Breast epithelium (tissue), 4 donors: ENCODE measurements around the gene OR10H2. TPM values are rescaled to one million over a fixed set of nuclear protein-coding genes. Genes with fewer than 3 reads are reported as not detected.
"Not testable (repeated sequence)": the region's sequence is repeated elsewhere in the genome, so short reads cannot be mapped to it uniquely, and the experiment has no call there.

Experiments
- DNase-seq, 2 donors: peaks; one replicate each; pipeline ENCODE4 v3.0.0-alpha.2; 2019; ENCODE audit warnings: low spot score in 2 of 2
- H3K27ac ChIP-seq, 2 donors: fragments of 200-600 bp; sonication (generic) in 1 of 2; one replicate each; pipeline ENCODE4 v1.5.1; 2016 to 2019; ENCODE audit warnings: mild to moderate bottlenecking in 1 of 2
- H3K27me3 ChIP-seq, 2 donors: fragments of 200-600 bp; sonication (generic) in 1 of 2; one replicate each; pipeline versions ENCODE4 v1.5.1 to v1.6.0; 2017 to 2019; ENCODE audit warnings: control low read depth in 1 of 2, mild to moderate bottlenecking in 1 of 2
- H3K36me3 ChIP-seq: fragments of 200-600 bp; one replicate; pipeline ENCODE4 v1.5.1; 2019
- H3K4me1 ChIP-seq, 2 donors: fragments of 200-600 bp; sonication (generic); one replicate each; pipeline ENCODE4 v1.5.1; 2016 to 2019; ENCODE audit warnings: control low read depth in 1 of 2
- H3K4me3 ChIP-seq, 3 donors: fragments of 200-600 bp; sonication (generic); 1 replicate in 2 of 3; 2 replicates in 1 of 3; pipeline ENCODE4 v1.5.1; 2016 to 2019; ENCODE audit warnings: mild to moderate bottlenecking in 3 of 3, moderate library complexity in 2 of 3
- H3K9me3 ChIP-seq, 2 donors: fragments of 200-600 bp; sonication (generic) in 1 of 2; one replicate each; pipeline ENCODE4 v1.5.1; 2016 to 2019; ENCODE audit warnings: control low read depth in 1 of 2
- POLR2A ChIP-seq: fragments of 450-650 bp; IDR thresholded peaks from one replicate; pipeline ENCODE4 v1.6.1; 2016; ENCODE audit warnings: antibody characterized with exemption, mild to moderate bottlenecking, moderate library complexity
- POLR2AphosphoS5 ChIP-seq, 3 donors: sonication (generic); formaldehyde crosslinking; IDR thresholded peaks; one replicate each; pipeline ENCODE4 v1.6.1; 2017; ENCODE audit warnings: antibody characterized with exemption in 3 of 3
- intact Hi-C: fragments of 100-400 bp; cut with DNase I; formaldehyde crosslinking; loops from one replicate; pipeline ENCODE4 v1.15.1; 2023; ENCODE audit warnings: low total_unique reads
- total RNA-seq, 3 donors: library from RNA; depleted of rRNA; stranded (reverse); fragments of >200 nt; gene quantifications; one replicate each; pipeline ENCODE4 v1.1.0, GENCODE V29; 2016
- TF ChIP-seq, protein P1 (sequence below), 3 donors: fragments of 450-650 bp; IDR thresholded peaks; one replicate each; pipeline ENCODE4 v1.5.1; 2016 to 2017; ENCODE audit warnings: antibody characterized with exemption in 3 of 3, mild to moderate bottlenecking in 3 of 3, moderate library complexity in 3 of 3

The OR10H2 gene
- total RNA-seq, 3 donors from 2014 or later: not detected

DNA sequence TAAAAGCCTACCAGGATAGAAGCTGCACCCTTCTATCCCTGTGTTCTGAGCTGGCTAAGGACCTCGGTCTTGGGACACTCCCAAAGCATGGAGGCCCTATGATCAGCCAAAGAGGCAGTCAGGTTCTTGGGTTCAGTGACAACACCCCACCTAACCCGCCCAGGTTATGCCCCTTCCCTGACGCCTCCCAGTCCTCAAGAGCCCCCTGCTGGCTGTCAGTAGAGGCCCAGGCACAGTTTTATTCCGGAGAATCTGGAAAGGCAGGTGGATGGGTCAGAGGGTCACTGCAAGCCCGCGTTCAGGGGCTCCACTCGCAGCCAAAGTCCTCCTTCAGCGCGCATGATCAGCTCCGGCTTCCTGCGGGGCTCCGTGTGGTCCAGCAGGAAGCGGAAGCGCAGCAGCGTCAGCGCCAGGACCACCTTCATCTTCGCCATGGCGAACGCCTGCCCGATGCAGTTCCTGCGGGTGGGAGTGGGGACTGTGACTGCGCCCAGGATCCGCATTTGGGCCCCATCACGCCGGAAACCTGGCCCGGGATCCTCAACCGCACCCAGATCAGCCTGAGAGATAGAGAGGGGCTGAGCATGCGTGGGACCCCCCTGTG, 32.2 kb downstream of the OR10H2 start:
- H3K4me1 ChIP-seq: no peaks in the 10 kb centered on the region
- no peaks in the 10 kb centered on the region for H3K27me3 ChIP-seq
- H3K27ac ChIP-seq: no peak overlapping the region
- TF ChIP-seq, protein P1, sequence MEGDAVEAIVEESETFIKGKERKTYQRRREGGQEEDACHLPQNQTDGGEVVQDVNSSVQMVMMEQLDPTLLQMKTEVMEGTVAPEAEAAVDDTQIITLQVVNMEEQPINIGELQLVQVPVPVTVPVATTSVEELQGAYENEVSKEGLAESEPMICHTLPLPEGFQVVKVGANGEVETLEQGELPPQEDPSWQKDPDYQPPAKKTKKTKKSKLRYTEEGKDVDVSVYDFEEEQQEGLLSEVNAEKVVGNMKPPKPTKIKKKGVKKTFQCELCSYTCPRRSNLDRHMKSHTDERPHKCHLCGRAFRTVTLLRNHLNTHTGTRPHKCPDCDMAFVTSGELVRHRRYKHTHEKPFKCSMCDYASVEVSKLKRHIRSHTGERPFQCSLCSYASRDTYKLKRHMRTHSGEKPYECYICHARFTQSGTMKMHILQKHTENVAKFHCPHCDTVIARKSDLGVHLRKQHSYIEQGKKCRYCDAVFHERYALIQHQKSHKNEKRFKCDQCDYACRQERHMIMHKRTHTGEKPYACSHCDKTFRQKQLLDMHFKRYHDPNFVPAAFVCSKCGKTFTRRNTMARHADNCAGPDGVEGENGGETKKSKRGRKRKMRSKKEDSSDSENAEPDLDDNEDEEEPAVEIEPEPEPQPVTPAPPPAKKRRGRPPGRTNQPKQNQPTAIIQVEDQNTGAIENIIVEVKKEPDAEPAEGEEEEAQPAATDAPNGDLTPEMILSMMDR (IDR thresholded peaks at IDR 0.05): no peak
- TF ChIP-seq POLR2AphosphoS5 (IDR thresholded peaks at IDR 0.05): no peak
- TF ChIP-seq POLR2A: no peak
- no peak for DNase-seq
- no peak overlapping the region for H3K4me3 ChIP-seq
- no peaks in the 10 kb centered on the region for H3K9me3 ChIP-seq
- no peaks in the 10 kb centered on the region for H3K36me3 ChIP-seq
- intact Hi-C loops: no loop called here

DNA sequence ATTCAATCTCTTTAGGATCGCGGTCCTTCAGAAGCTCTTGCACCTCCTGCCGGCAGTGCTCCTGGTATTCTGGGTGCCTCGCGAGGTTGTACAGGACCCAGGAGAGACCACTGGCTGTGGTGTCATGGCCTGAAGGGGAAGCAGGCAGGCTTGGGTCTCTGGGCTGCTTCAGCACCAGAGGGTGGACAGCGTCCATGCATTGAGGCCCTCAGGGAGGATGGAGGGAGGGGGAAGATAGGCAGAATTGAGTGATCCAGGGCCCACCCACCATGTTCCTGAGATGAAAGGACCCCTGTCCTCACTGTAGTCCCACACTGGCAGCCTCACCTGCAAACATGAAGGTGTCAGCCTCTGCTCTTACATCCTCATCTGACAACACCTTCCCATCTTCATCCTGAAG, 41.8 kb downstream of the OR10H2 start:
- Histone ChIP-seq H3K27ac (no peak overlapping the region), H3K4me3 (no peak overlapping the region), H3K4me1 (no peaks in the 10 kb centered on the region), H3K27me3 (no peaks in the 10 kb centered on the region), H3K9me3 (peaks cover 3 to 5% of the 10 kb centered on the region in 2 donors), H3K36me3 (no peaks in the 10 kb centered on the region)
- no peak for TF ChIP-seq POLR2A
- no peak for TF ChIP-seq POLR2AphosphoS5 (IDR thresholded peaks at IDR 0.05)
- TF ChIP-seq, protein P1 (IDR thresholded peaks at IDR 0.05): no peak
- intact Hi-C loops: no loop called here
- no peak for DNase-seq

DNA sequence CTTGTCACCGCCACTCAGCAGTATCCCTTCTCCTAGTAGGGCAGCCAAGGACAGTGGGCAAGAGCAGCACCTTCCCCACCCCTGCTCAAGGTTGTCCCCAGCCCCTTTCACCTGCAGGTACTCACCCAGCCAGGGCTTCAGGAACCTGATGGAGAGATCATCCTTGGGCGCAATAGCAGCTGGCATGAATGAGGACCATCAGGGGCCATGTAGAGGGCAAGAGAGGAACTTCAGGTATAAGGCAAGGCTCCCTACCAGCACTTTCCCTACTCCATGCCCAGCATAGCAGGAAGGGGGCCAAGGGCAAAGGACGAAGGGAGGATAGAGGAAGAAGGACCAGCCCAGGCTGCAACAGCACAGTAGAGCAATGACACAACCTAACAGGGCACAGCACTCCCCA, 46.3 kb downstream of the OR10H2 start:
- H3K36me3 ChIP-seq, H3K27me3 ChIP-seq, H3K4me3 ChIP-seq, H3K4me1 ChIP-seq, DNase-seq, intact Hi-C loops, H3K27ac ChIP-seq, H3K9me3 ChIP-seq: not testable (repeated sequence)

DNA sequence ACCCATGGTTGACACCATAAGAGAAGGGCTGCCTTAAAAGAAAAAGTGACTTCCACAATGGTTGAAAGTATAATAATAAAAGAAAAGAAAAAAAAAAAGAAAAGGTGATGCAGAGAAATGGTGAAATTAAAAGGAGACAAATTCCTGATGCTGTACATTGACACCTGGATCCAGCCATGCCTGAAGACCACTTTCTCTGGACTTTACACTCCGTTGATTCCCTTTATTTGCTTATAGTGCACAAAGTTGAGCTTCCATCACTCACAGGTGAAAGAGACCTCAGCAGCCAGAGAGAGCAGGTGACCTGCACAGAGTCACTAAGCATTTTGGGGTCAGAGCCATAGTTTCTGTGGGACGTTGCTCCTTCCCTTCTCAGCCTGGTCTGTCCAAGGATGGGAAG, 47.4 kb downstream of the OR10H2 start:
- Histone ChIP-seq H3K4me1 (peaks cover 0 to 3% of the 10 kb centered on the region in 2 donors), H3K36me3 (no peaks in the 10 kb centered on the region), H3K27ac (no peak overlapping the region), H3K9me3 (no peaks in the 10 kb centered on the region), H3K4me3 (no peak overlapping the region), H3K27me3 (no peaks in the 10 kb centered on the region)
- intact Hi-C loops: no loop called here
- TF ChIP-seq POLR2AphosphoS5 (IDR thresholded peaks at IDR 0.05): no peak
- no peak for TF ChIP-seq POLR2A
- TF ChIP-seq, protein P1 (IDR thresholded peaks at IDR 0.05): no peak
- DNase-seq: no peak

DNA sequence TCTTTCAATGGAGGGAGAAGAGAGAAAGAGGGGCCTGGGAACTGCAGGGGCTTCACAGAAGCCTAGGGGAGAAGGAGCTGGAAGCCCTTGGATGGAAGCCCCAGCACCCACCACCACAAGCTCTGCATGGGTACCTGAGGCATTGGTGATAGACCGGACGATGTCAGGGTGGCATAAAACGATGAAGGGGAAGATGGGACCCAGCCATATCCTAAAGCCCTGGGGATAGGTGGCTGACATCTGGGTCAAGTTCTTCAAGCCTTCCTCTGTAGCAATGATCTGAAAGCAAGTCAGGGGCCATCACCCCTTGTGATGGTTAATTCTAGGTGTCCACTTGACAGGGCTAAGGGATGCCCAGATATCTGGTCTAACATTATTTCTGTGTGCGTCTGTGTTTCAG, 48.4 kb downstream of the OR10H2 start:
- intact Hi-C loops: no loop called here
- no peak overlapping the region for H3K4me3 ChIP-seq
- no peaks in the 10 kb centered on the region for H3K9me3 ChIP-seq
- no peak for DNase-seq
- TF ChIP-seq, protein P1 (IDR thresholded peaks at IDR 0.05): no peak
- no peak for TF ChIP-seq POLR2A
- TF ChIP-seq POLR2AphosphoS5 (IDR thresholded peaks at IDR 0.05): no peak
- H3K27me3 ChIP-seq: no peaks in the 10 kb centered on the region
- H3K27ac ChIP-seq: no peak overlapping the region
- no peaks in the 10 kb centered on the region for H3K36me3 ChIP-seq
- peaks cover 0 to 6% of the 10 kb centered on the region in 2 donors for H3K4me1 ChIP-seq
